ENCODE measurements around the gene TMEM82.
"Not testable (repeated sequence)": the region's sequence is repeated elsewhere in the genome, so short reads cannot be mapped to it uniquely, and the experiment has no call there.

TMEM82 gene

GRCh38 chr1:15742339-15742801 is at the start of gene TMEM82:
Gene TMEM82, plus strand, starts transcription at chr1:15742499. Its CDS starts 61 bp downstream, at chr1:15742560.
- DNase-seq = no peak

GRCh38 chr1:15693371-15693770 is 48.9 kb upstream of the TMEM82 start:
- no peak for DNase-seq

- no peak for DNase-seq
Measured at GRCh38 chr1:15696956-15697521, 45.3 kb upstream of the TMEM82 start.

- DNase-seq = no peak
Measured at GRCh38 chr1:15698201-15698600, 44.1 kb upstream of the TMEM82 start.

GRCh38 chr1:15699321-15699720 is 43.0 kb upstream of the TMEM82 start:
- DNase-seq = not testable (repeated sequence)

- DNase-seq = no peak
Measured at GRCh38 chr1:15700508-15700907, 41.8 kb upstream of the TMEM82 start.

- no peak for DNase-seq
Measured at GRCh38 chr1:15701784-15702183, 40.5 kb upstream of the TMEM82 start.

- no peak for DNase-seq
Measured at GRCh38 chr1:15702722-15703550, 39.4 kb upstream of the TMEM82 start.

- no peak for DNase-seq
Measured at GRCh38 chr1:15703562-15703961, 38.7 kb upstream of the TMEM82 start.

- DNase-seq = no peak
Measured at GRCh38 chr1:15704526-15705183, 37.6 kb upstream of the TMEM82 start.

GRCh38 chr1:15705184-15705566 is 37.1 kb upstream of the TMEM82 start:
- no peak for DNase-seq

GRCh38 chr1:15706751-15707150 is 35.5 kb upstream of the TMEM82 start:
- no peak for DNase-seq

GRCh38 chr1:15707239-15707925 is 34.9 kb upstream of the TMEM82 start:
- DNase-seq = no peak

- no peak for DNase-seq
Measured at GRCh38 chr1:15708486-15709137, 33.7 kb upstream of the TMEM82 start.

- no peak for DNase-seq
Measured at GRCh38 chr1:15709226-15709625, 33.1 kb upstream of the TMEM82 start.

- no peak for DNase-seq
Measured at GRCh38 chr1:15712168-15712567, 30.1 kb upstream of the TMEM82 start.

GRCh38 chr1:15714406-15715136 is 27.7 kb upstream of the TMEM82 start:
- no peak for DNase-seq

- DNase-seq = no peak
Measured at GRCh38 chr1:15717418-15718125, 24.7 kb upstream of the TMEM82 start.

- DNase-seq = no peak
Measured at GRCh38 chr1:15718199-15718601, 24.1 kb upstream of the TMEM82 start.

- no peak for DNase-seq
Measured at GRCh38 chr1:15719381-15720120, 22.7 kb upstream of the TMEM82 start.

- DNase-seq = no peak
Measured at GRCh38 chr1:15720861-15721260, 21.4 kb upstream of the TMEM82 start.

Data from NCI-H2171 (cell line).